Retina (tissue), 1 donor: ENCODE data around the gene PDE3A.

Source experiments
- DNase-seq: peaks from one replicate; pipeline ENCODE4 v3.0.0-alpha.2; 2016

PDE3A gene

GRCh38 chr12:20426957-20427356 lies 58.6 kb downstream of the PDE3A start:
- no peak for DNase-seq

- no peak for DNase-seq
Observed at GRCh38 chr12:20429852-20430251, 61.5 kb downstream of the PDE3A start.

- no peak for DNase-seq
Observed at GRCh38 chr12:20432290-20432689, 64.0 kb downstream of the PDE3A start.

GRCh38 chr12:20434996-20435395 lies 66.7 kb downstream of the PDE3A start:
- no peak for DNase-seq

GRCh38 chr12:20436316-20436715 lies 68.0 kb downstream of the PDE3A start:
- DNase-seq: no peak

GRCh38 chr12:20438299-20438779 lies 70.0 kb downstream of the PDE3A start:
- no peak for DNase-seq

- no peak for DNase-seq
Observed at GRCh38 chr12:20439626-20440025, 71.3 kb downstream of the PDE3A start.

- no peak for DNase-seq
Observed at GRCh38 chr12:20440408-20440807, 72.1 kb downstream of the PDE3A start.

GRCh38 chr12:20442322-20442721 lies 74.0 kb downstream of the PDE3A start:
- no peak for DNase-seq

- no peak for DNase-seq
Observed at GRCh38 chr12:20443255-20443654, 74.9 kb downstream of the PDE3A start.

- no peak for DNase-seq
Observed at GRCh38 chr12:20443792-20444191, 75.5 kb downstream of the PDE3A start.

GRCh38 chr12:20444595-20445170 lies 76.3 kb downstream of the PDE3A start:
- DNase-seq: no peak

- peak; percentile 46 for DNase-seq
Observed at GRCh38 chr12:20445687-20446086, 77.3 kb downstream of the PDE3A start.

- no peak for DNase-seq
Observed at GRCh38 chr12:20446836-20447235, 78.5 kb downstream of the PDE3A start.

- DNase-seq: no peak
Observed at GRCh38 chr12:20448781-20449180, 80.4 kb downstream of the PDE3A start.

- no peak for DNase-seq
Observed at GRCh38 chr12:20450591-20451180, 82.3 kb downstream of the PDE3A start.

- DNase-seq: no peak
Observed at GRCh38 chr12:20451761-20452160, 83.4 kb downstream of the PDE3A start.

GRCh38 chr12:20452496-20453010 lies 84.2 kb downstream of the PDE3A start:
- no peak for DNase-seq

GRCh38 chr12:20453756-20454310 lies 85.5 kb downstream of the PDE3A start:
- DNase-seq: no peak

GRCh38 chr12:20455001-20455706 lies 86.8 kb downstream of the PDE3A start:
- DNase-seq: no peak

- no peak for DNase-seq
Observed at GRCh38 chr12:20457582-20457981, 89.2 kb downstream of the PDE3A start.

- no peak for DNase-seq
Observed at GRCh38 chr12:20458011-20458410, 89.7 kb downstream of the PDE3A start.

- DNase-seq: no peak
Observed at GRCh38 chr12:20459920-20460319, 91.6 kb downstream of the PDE3A start.

- no peak for DNase-seq
Observed at GRCh38 chr12:20460956-20461355, 92.6 kb downstream of the PDE3A start.
